T-helper 17 cell (primary cell): ENCODE results near the gene PDP2. TPM values are rescaled to one million over a fixed set of nuclear protein-coding genes. Genes with fewer than 3 reads are reported as not detected.
"Not testable (repeated sequence)": the region's sequence is repeated elsewhere in the genome, so short reads cannot be mapped to it uniquely, and the experiment has no call there.

Source experiments
- ATAC-seq: fragments of 150-1000 bp; cut with Tn5 transposase; 2 replicates; pipeline ENCODE4 v1.10.0; 2021; ENCODE audit warnings: mild to moderate bottlenecking, moderate library complexity
- DNase-seq, 3 donors: peaks; one replicate each; pipeline versions ENCODE4 v3.0.0 to v3.0.0-alpha.2; 2020 to 2021
- H3K9me3 ChIP-seq: one replicate; pipeline ENCODE4 v1.7.0; 2013; ENCODE audit warnings: low read length, mild to moderate bottlenecking; ENCODE audit not compliant: control insufficient read depth, poor library complexity, severe bottlenecking
- H3K27ac Mint-ChIP-seq: one replicate; pipeline ENCODE4 v1.8.0; 2022; ENCODE audit warnings: mild to moderate bottlenecking, moderate library complexity, mixed read lengths
- H3K27me3 Mint-ChIP-seq: one replicate; pipeline ENCODE4 v1.8.0; 2022; ENCODE audit warnings: mixed read lengths
- H3K36me3 Mint-ChIP-seq: one replicate; pipeline ENCODE4 v1.8.0; 2022; ENCODE audit warnings: low read depth, mixed read lengths
- H3K4me1 Mint-ChIP-seq: one replicate; pipeline ENCODE4 v1.8.0; 2022; ENCODE audit warnings: mild to moderate bottlenecking, mixed read lengths
- H3K4me3 Mint-ChIP-seq: one replicate; pipeline ENCODE4 v1.8.0; 2022; ENCODE audit warnings: mild to moderate bottlenecking, moderate library complexity, mixed read lengths
- total RNA-seq, 4 donors: library from RNA in 2 of 4; stranded (reverse) in 2 of 4; gene quantifications; one replicate each; pipeline ENCODE4 v1.2.3 and lab custom pipeline; 2022 to 2026

PDP2 gene
- total RNA-seq, 2 donors from 2014 or later = 5.8 to 8.9 TPM

- H3K27ac Mint-ChIP-seq = no peak overlapping the region
- no peak for DNase-seq
- H3K4me3 Mint-ChIP-seq = peak overlapping the region; percentile 79
- no peak for ATAC-seq
- H3K27me3 Mint-ChIP-seq = peaks cover 35% of the 10 kb centered on the region
- peaks cover 3% of the 10 kb centered on the region for H3K36me3 Mint-ChIP-seq
- H3K9me3 ChIP-seq = no peaks in the 10 kb centered on the region
- peaks cover 8% of the 10 kb centered on the region for H3K4me1 Mint-ChIP-seq
Measured at GRCh38 chr16:66926171-66926947, 46.0 kb downstream of the PDP2 start.

DNA sequence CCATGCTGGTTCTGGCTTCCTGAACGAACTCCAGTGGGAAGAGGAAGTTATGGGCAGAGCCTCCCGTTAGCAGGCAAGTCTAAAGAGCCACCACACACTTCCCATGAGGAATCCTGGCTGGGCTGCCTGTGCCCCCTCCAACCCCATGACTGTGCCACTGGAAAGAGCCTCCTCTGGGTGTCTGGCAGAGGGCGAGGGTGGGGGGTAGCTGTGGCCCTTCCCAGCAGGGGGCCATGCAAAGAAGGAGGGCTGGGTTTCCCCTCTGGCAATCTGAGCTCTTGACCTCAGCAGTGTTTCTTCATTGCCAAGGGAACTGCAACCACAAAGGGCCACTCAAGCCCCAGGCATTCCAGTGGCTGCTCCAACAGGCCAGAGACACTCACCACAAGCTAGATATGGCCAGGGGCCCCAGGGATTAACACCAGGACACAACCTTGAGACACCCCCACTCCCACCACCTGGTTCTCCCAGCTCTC lies 46.7 kb downstream of the PDP2 start:
- peaks cover 28% of the 10 kb centered on the region for H3K27me3 Mint-ChIP-seq
- peaks cover 2% of the 10 kb centered on the region for H3K36me3 Mint-ChIP-seq
- no peak overlapping the region for H3K27ac Mint-ChIP-seq
- no peak overlapping the region for H3K4me3 Mint-ChIP-seq
- no peaks in the 10 kb centered on the region for H3K9me3 ChIP-seq
- peaks cover 11% of the 10 kb centered on the region for H3K4me1 Mint-ChIP-seq
- no peak for ATAC-seq
- DNase-seq = no peak

DNA sequence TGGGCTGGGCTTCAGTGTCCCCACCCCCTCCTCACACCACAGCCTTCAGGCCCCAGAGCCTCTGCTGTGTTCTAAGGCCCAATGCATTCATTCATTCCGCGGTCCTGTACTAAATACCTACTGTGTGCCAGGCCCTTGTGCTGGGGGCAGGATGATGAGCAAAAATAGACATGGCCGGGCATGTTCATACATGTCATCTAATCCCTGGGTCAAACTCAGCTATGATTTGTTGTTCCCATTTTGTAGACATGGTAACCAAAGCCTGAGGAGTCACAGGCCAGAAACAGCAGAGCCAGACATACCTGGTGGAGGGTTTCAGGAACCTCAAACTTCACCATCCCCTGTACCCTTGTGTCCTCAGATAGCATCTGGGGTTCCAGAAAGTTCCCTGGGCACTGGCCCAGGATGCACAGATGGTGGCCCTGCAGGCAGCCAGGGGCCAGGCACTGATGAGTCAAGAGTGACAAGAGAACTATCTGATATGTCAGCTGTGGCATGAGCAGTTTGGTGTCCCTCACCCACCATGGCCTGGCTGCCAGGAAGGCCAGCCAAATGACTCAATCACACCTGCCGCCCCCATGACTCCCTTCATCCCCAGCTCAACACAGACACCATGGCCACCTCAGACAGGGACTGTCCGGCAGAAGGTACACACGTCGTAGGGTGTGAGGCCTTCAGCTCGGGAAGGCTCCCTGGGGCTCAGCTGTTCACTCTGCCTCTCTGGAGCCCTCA lies 47.8 kb downstream of the PDP2 start:
- no peak for ATAC-seq
- peaks cover 2% of the 10 kb centered on the region for H3K36me3 Mint-ChIP-seq
- DNase-seq = no peak
- no peak overlapping the region for H3K4me3 Mint-ChIP-seq
- no peaks in the 10 kb centered on the region for H3K9me3 ChIP-seq
- peaks cover 21% of the 10 kb centered on the region for H3K4me1 Mint-ChIP-seq
- peak overlapping the region; percentile 6 for H3K27ac Mint-ChIP-seq
- H3K27me3 Mint-ChIP-seq = peaks cover 23% of the 10 kb centered on the region

GRCh38 chr16:66928702-66929388 lies 48.5 kb downstream of the PDP2 start:
- Mint-ChIP-seq H3K4me1 (peaks cover 26% of the 10 kb centered on the region), H3K4me3 (no peak overlapping the region), H3K27ac (no peak overlapping the region), H3K27me3 (peaks cover 15% of the 10 kb centered on the region), H3K36me3 (peaks cover 3% of the 10 kb centered on the region)
- H3K9me3 ChIP-seq = no peaks in the 10 kb centered on the region
- no peak for DNase-seq
- ATAC-seq = peak; percentile 45

DNA sequence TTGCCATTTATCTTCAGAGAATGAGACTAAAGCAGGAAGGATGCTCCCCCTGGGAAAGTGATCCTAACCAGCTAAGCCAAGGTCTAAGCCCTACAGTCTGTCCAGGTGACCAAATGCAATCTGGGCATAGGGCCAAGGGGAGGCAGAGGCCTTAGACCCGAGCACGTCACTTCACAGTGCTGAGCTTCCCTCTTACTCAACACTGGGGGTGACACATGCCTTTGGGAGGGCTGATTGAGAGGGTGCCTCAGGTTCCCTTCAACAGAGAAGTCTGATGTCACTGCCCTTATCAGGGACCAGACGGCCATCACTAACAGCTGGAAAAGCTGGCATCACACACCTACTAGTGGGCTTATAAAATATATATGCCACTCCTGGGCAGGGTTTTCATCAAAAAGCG lies 49.9 kb downstream of the PDP2 start:
- no peak for DNase-seq
- H3K9me3 ChIP-seq = no peaks in the 10 kb centered on the region
- H3K4me1 Mint-ChIP-seq = peaks cover 29% of the 10 kb centered on the region
- peaks cover 7% of the 10 kb centered on the region for H3K36me3 Mint-ChIP-seq
- peak overlapping the region; percentile 39 for H3K27ac Mint-ChIP-seq
- H3K27me3 Mint-ChIP-seq = peaks cover 10% of the 10 kb centered on the region
- H3K4me3 Mint-ChIP-seq = no peak overlapping the region
- no peak for ATAC-seq

DNA sequence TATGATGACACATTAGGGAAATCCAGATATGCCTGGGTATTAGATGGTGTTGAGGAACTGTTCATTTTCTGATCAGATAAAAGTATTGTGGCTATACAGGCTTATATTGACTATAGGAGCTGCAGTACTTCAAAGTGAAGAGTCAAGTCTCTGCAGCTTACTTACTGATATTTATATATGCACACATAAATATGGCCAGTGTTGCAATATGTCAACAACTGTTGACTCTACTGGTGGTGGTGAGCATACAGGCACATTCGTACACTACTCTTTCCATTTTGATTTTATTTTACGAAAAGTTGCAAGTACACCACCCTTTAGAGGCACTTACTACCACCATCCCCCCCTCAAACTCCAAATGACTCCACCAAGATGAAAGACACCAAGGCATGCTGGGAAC lies 51.4 kb downstream of the PDP2 start:
- Mint-ChIP-seq H3K36me3 (peaks cover 7% of the 10 kb centered on the region), H3K27ac (no peak overlapping the region), H3K27me3 (no peaks in the 10 kb centered on the region), H3K4me3 (no peak overlapping the region), H3K4me1 (peaks cover 36% of the 10 kb centered on the region)
- no peak for ATAC-seq
- DNase-seq = no peak
- H3K9me3 ChIP-seq = no peaks in the 10 kb centered on the region

- H3K36me3 Mint-ChIP-seq = peaks cover 7% of the 10 kb centered on the region
- DNase-seq (no peak), ATAC-seq (no peak)
- peak overlapping the region; percentile 99 for H3K4me3 Mint-ChIP-seq
- no peaks in the 10 kb centered on the region for H3K9me3 ChIP-seq
- peaks cover 37% of the 10 kb centered on the region for H3K4me1 Mint-ChIP-seq
- H3K27ac Mint-ChIP-seq = no peak overlapping the region
- H3K27me3 Mint-ChIP-seq = no peaks in the 10 kb centered on the region
Measured at GRCh38 chr16:66932076-66932475, 51.8 kb downstream of the PDP2 start.

DNA sequence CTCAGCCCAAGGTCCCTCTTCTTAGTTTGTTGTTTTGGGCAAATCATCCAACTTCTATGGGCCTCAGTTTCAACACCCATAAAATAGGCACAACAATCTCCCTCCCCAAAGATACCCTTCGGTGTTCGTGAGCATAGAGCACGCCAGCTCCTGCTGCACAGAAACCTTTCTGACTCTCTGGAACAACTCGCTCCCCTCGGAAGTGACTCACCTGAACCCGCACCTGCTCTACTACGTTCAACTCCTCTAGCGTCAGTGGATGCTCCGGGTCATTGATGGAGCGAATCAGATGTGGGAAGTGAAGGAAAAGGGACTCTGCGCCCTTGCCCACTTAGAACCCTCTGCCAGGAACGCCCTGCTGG lies 53.4 kb downstream of the PDP2 start:
- H3K27me3 Mint-ChIP-seq = no peaks in the 10 kb centered on the region
- peaks cover 7% of the 10 kb centered on the region for H3K36me3 Mint-ChIP-seq
- peak overlapping the region; percentile 99 for H3K4me3 Mint-ChIP-seq
- ATAC-seq (peak; percentile 53), DNase-seq (no peak)
- peaks cover 44% of the 10 kb centered on the region for H3K4me1 Mint-ChIP-seq
- no peaks in the 10 kb centered on the region for H3K9me3 ChIP-seq
- peak overlapping the region; percentile 98 for H3K27ac Mint-ChIP-seq

GRCh38 chr16:66934138-66934838 lies 54.0 kb downstream of the PDP2 start, which contains the start of gene CIAO2B:
Gene CIAO2B, minus strand, starts transcription at chr16:66934402. Its CDS starts 38 bp downstream, at chr16:66934364.
- Mint-ChIP-seq H3K36me3 (peaks cover 7% of the 10 kb centered on the region), H3K4me3 (peak within 1 kb of the TSS; percentile 99), H3K4me1 (peaks cover 44% of the 10 kb centered on the region), H3K27ac (peak within 1 kb of the TSS; percentile 98), H3K27me3 (no peaks in the 10 kb centered on the region)
- DNase-seq (peak; percentile 83 to 87 (median 84)), ATAC-seq (peak; percentile 92)
- no peaks in the 10 kb centered on the region for H3K9me3 ChIP-seq

DNA sequence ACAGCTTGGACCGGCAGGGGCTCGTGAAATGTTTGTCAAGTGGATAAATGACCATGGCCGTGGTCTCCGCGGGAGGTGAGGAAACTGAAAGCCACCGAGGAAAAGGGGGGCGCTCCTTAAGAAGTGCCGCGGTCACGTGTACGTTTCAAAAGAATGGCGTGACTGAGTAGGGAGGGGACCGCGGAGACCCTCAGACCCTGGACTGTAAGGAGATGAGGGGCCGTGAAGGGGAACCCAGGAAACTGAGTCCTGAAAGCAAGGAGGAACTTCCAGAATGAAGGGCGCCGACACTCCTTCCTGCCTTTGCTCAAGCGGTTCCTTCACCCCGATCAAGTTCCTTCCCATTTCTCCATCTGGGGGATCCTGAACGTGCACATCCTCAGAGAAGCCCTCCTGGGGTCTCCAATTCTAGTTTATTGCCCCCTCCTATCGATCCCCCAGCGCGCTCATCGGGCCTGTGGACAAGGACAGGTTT lies 54.6 kb downstream of the PDP2 start:
- ATAC-seq, DNase-seq, H3K9me3 ChIP-seq, H3K36me3 Mint-ChIP-seq, H3K27me3 Mint-ChIP-seq: not testable (repeated sequence)
- peak overlapping the region; percentile 99 for H3K4me3 Mint-ChIP-seq
- H3K4me1 Mint-ChIP-seq = peaks cover 44% of the 10 kb centered on the region
- H3K27ac Mint-ChIP-seq = peak overlapping the region; percentile 98

DNA sequence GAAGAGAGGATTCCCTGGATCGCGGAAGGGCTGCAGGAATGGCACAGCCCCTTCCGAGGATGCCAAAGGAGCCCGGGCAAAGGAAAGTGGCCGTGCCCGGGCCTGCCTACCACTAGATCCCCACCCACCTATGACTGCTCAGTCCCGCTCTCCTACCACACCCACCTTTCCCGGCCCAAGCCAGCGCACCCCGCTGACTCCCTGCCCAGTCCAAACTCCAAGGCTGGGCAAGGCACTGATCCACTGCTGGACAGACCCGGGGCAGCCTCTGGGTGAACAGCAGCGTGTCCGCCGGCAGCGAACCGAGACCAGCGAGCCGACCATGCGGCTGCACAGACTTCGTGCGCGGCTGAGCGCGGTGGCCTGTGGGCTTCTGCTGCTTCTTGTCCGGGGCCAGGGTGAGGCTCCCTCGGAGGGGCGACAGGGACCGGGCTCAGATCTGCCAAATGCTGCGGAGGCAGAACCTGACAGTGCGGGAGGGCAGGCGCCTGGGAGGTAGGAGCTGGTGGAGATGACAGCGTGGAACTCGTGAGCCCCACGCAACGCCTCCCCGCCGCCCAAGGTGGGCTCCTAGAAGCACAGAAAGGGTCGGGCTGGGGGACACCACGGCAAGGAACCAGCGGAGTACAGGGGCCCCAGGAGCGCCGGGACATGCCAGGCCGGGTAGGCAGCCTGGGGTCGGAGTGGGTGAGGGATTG lies 55.1 kb downstream of the PDP2 start, which contains the start of gene CES2:
Gene CES2 (plus strand): TSS at position 203 of the 698 bp plus-strand sequence. CDS start 120 bp downstream, at position 323.
- Mint-ChIP-seq H3K27me3 (no peaks in the 10 kb centered on the region), H3K4me3 (peak within 1 kb of the TSS; percentile 99), H3K4me1 (peaks cover 44% of the 10 kb centered on the region), H3K27ac (peak within 1 kb of the TSS; percentile 98), H3K36me3 (peaks cover 7% of the 10 kb centered on the region)
- DNase-seq (no peak), ATAC-seq (no peak)
- no peaks in the 10 kb centered on the region for H3K9me3 ChIP-seq

DNA sequence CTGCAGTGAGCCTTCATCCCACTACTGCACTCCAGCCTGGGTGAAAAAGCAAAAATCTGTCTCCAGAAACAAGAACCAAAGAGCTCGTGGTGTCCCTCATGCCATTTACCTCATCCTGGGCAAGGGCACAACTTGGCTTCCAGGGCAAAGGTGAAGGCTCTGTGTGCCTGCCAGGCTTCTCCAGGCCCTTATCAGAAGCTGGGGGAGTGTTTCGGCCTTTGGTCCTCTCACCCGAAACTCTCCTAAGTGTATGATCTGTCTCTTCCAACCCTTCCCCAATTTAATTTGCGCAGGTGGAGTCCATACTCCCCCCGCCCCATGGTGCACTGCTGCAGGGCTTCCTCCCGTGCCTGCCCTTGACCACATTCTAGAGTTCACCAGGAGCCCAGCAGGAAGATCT lies 56.1 kb downstream of the PDP2 start:
- H3K27ac Mint-ChIP-seq = peak overlapping the region; percentile 98
- peaks cover 44% of the 10 kb centered on the region for H3K4me1 Mint-ChIP-seq
- H3K9me3 ChIP-seq = no peaks in the 10 kb centered on the region
- H3K36me3 Mint-ChIP-seq = peaks cover 7% of the 10 kb centered on the region
- H3K4me3 Mint-ChIP-seq = peak overlapping the region; percentile 71
- DNase-seq (no peak), ATAC-seq (no peak)
- no peaks in the 10 kb centered on the region for H3K27me3 Mint-ChIP-seq
